NCI-H128 (cell line): ENCODE data around the gene SYNC.
A peak's percentile ranks its signal among the peaks of the same experiment; 100 is the strongest.
"Not testable (repeated sequence)": the region's sequence is repeated elsewhere in the genome, so short reads cannot be mapped to it uniquely, and the experiment has no call there.

Source experiments
- DNase-seq: peaks from one replicate; lab custom pipeline; 2025; ENCODE audit not compliant: unreplicated experiment; lab: John Stamatoyannopoulos, UW

SYNC gene

GRCh38 chr1:32724678-32725614, 22.4 kb upstream of the SYNC start:
- no peak for DNase-seq

DNA sequence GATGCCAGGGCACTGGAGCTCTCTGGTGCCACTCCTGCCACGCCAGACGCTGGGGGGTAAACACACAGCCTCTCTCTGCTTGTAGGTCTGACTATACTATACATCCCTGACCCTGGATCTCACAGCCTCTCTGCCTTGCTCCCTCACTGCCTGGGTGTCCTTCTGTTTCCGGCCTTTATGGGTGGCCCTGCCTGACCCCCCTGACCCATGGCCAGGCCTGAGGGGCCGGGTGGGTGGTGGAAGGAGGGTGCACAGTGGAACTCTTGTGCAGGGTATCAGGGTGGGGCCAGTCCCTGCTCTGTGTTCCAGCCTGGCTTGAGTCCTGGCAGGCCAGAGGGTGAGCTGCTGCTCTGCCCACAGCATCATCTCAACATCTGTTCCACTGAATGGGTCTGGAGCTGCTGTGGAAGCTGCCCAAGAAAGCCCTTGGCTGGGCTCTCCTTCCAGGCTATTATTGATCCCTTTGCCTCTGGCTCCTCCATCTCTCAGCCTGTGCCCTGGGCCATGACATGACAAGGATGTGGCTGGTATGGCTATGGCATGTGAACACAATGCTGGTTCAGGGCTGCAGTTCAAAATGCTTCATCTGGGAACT, 17.2 kb upstream of the SYNC start:
- DNase-seq: no peak

- DNase-seq: no peak
Observed at GRCh38 chr1:32718527-32718926, 16.0 kb upstream of the SYNC start.

- DNase-seq: no peak
Observed at GRCh38 chr1:32718036-32718435, 15.5 kb upstream of the SYNC start.

- DNase-seq: no peak
Observed at GRCh38 chr1:32717503-32717902, 14.9 kb upstream of the SYNC start.

GRCh38 chr1:32716312-32717148, 14.0 kb upstream of the SYNC start:
- peak; percentile 99 for DNase-seq

DNA sequence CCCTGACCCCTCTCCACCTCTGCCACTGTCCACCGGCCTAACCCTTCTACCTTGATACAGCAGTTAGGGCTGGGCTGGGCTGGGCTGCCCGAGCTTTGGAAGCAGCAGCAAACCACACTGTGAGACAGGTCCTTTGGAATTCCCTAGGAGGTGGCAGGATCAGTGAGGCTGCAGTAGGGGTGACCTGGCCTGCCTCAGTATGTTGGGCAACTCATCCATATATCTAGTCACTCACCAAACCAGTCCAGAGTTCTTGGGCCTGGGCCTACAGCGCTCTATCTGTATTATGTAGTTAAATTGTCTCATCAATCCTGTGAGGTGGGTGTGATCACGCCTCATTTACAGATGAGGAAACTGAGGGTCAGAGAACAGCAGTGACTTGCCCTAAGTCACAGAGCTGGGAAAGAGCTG, 13.3 kb upstream of the SYNC start:
- DNase-seq: no peak

GRCh38 chr1:32714277-32714676, 11.7 kb upstream of the SYNC start:
- no peak for DNase-seq

GRCh38 chr1:32713081-32713480, 10.5 kb upstream of the SYNC start:
- DNase-seq: no peak

GRCh38 chr1:32711221-32711620, 8.7 kb upstream of the SYNC start:
- not testable (repeated sequence) for DNase-seq

GRCh38 chr1:32709476-32709875, 6.9 kb upstream of the SYNC start:
- no peak for DNase-seq

- DNase-seq: no peak
Observed at GRCh38 chr1:32709075-32709474, 6.5 kb upstream of the SYNC start.

GRCh38 chr1:32706491-32706890, 3.9 kb upstream of the SYNC start:
- DNase-seq: no peak

- no peak for DNase-seq
Observed at GRCh38 chr1:32705516-32705915, 2.9 kb upstream of the SYNC start.

DNA sequence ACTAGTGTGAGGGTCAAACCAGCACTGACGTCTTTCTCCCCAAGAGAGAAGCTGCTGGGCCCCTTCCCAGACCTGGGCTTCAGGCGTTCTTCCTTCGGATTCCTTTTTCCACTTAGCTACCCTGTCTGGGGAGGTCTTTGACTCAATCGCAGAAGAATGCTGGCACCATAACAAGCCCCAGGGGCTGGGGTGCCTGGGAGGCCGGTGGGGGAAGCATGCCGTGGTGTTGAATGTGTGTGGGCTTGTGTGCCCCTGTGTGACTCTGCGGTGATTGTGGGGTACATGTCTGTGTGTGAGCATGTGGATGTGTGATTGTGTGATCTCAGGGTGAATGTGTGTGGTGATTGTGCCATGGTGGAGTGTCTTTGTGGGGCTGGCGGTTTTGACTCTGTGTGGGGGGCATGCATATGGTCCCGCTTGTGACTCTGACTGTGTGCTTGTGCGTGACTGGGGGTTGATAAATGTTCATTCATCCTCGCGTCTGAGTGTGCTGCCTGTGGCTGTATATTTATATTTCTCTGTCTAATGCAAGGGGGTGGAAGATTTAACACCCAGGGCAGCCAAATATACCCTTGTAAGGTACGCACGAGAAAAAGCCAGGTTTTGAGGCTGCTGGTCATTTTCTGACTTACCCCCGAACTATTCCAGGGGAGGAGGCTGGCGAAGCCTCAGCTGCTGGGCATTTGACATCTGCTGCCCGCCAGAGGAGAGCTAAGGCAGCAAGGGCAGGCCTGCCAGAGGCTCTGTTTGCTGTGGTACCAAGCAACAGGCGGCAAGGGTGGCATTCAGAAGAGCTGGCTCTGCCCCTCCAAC, 1.1 kb upstream of the SYNC start:
- no peak for DNase-seq

DNA sequence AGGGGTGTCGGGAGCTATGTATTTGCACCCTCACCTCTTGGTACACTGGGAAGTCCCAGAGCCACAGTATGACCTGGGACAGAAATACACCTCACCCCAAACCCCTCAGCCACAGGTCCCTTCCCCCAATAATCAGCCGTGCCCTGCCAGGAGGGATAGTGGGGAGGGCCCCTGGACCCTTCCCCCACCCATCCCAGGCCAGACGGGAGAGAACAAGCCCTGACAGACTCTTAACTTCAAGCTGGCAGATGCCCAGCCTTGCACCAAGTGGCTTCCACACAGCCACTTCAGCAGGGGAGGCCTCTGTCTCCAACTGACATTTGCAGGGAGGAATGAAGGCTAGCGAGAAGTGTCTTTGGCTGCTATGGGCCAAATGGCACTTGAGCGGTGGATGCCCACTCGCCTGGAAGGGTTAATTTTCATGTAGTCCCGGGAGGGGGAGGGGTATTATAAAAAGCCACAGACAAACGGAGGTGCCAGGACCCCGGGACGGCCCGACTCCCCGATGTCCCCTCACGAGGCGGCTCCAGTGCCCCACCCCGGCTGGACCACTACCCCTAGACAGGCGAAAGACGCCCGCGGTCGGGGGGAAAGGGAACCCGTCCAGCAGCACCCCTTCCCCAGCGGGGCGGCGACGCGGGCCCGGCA, 495 bp downstream of the SYNC start:
- DNase-seq: peak; percentile 28

DNA sequence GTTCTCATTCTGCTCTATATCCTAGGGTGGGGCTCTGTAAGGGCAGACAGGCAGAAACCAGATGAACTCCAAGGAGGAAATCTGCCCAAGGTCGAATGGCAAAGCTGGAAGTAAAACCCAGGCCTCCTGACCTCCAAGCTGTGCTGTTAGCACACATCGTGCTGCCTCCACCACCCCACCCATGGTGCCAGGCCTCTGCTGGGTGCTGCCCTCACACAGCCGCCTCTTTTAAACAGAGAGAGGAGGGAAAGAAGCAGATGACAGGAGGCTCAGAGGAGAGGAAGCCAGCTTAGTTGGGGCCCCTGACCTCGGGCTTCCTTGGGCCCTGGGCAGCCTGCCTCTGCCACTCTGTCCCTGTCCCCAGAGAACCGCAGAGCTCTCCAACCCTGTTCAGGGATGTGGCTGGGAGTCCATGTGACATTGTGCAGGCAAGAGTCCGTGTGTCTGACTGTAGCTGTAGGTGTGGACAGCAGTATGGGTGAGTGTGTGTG, 1.1 kb downstream of the SYNC start:
- no peak for DNase-seq

DNA sequence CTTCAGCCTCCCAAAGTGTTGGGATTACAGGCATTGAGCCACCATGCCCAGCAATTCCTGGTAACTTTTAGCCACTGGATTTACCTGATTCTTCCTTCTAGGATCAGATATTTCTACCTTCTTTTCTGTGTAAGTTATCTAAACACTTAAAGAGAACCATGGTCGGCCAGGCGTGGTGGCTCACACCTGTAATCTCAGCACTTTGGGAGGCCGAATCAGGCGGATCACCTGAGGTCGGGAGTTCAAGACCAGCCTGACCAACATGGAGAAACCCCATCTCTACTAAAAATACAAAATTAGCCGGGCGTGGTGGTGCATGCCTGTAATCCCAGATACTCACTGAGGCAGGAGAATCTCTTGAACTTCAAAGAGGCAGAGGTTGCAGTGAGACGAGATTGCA, 5.6 kb downstream of the SYNC start:
- DNase-seq: not testable (repeated sequence)

- no peak for DNase-seq
Observed at GRCh38 chr1:32696041-32696440, 6.5 kb downstream of the SYNC start.
